GM15510 (cell line): ENCODE measurements around the gene OTOG.

Source experiments
- POLR2A ChIP-seq: IDR thresholded peaks from 3 replicates; pipeline ENCODE4 v1.6.1; 2011; ENCODE audit warnings: borderline replicate concordance; ENCODE audit not compliant: insufficient read length; ENCODE audit errors: extremely low read depth

Gene OTOG

DNA sequence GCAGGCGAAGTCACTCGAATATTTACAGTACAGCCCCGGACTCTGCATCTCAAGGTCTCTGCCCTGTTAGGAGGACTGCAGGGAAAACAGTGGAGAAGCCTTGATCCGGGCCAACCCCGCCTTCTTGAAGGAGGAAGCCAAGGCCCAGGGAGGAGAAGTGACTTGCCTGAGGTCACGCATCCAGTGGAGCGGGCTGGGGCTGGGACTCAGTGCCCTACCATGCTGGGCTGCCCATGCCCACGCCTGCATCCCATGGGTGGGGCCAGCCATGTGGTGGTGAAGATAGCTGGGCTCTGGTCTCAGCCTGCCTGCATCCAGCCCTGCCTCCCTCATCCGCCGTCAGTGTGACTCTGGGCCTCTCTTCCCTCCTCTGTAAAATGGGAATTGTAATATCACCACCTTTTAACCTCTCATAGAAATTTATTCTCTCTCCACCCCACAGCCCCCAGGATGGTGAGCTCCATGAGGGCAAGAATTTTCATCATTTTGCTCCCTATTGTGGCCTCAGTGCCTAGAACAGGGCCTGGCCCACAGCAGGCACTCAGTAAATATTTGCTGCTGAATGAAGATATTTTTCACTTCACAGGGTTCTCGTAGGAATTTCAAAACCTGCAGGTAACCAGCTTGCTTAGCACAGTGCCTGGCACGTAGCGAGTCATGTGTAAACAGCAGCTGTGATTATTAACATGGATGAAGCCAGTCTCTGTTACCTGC lies 57.3 kb downstream of the OTOG start:
- no peak for TF ChIP-seq POLR2A

DNA sequence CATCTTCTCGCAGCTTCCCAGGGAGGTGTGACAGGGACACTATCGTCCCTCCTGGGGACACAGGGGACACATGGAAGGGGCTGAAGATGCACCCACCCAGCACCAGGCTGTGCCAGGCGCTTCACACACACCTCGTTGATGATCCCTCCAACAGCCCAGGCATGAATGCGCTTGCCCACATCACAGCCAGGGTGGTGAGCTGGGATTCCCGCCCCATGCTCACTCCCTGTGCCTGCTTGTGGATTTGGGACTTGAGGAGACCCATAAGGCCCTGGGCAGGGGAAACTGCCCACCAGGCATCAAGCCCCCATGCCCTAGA lies 57.8 kb downstream of the OTOG start:
- no peak for TF ChIP-seq POLR2A

DNA sequence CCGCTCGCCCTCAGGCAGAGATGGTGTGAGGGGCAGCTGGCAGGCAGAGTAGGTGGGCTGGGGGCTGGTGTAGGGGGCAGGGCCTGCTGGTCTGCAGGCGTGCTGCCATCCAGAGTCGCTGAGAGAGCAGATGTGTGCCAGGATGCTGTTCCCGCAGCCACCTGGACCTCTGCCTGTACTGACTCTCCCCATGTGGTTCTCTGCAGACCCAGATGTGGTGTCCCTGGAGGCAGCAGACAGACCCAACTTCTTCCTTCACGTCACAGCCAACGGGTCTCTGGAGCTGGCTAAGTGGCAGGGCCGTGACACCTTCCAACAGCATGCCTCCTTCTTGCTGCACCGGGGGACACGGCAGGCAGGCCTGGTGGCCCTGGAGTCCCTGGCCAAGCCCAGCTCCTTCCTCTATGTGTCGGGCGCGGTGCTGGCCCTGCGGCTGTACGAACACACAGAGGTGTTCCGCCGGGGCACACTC lies 58.6 kb downstream of the OTOG start:
- no peak for TF ChIP-seq POLR2A

DNA sequence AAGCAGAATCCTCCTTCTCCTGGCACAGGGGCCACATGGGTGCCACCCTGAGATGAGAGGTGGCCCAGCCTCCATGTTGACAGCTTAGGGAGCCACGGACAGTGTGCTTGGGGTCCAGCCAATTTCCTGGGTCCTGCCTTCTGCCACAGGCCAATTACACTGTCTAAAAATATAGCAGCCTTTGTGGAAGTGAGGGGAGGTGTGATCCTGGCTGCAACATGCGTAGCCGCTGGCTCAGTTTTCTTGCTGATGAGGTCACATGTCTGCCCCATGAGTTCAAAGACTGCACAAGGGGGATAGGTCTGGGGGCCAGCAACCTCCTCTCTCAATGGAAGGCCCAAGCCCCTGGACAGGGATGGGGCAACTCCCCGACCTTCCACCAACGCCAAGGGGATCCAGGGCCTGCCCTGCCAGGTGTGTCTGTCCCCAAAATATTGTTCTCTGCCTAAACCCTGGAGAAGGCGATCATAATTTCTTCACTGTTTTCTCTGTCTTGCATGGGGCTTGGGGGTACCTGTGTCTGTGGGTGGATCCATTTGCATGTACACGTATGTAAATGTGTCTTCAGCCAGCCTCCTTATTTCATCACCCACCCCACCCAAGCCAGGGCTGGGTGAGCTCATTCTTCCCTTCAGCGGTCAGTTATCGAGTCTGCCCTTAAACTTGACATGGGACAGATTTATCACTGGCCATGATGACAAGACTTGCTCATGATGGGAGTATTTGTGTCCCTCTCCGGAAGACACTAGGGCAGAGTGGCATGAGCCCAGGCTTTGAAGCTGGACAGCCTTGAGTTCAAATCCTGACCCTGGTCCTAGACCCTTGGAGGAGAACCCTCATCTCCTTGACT lies 59.4 kb downstream of the OTOG start:
- no peak for TF ChIP-seq POLR2A

DNA sequence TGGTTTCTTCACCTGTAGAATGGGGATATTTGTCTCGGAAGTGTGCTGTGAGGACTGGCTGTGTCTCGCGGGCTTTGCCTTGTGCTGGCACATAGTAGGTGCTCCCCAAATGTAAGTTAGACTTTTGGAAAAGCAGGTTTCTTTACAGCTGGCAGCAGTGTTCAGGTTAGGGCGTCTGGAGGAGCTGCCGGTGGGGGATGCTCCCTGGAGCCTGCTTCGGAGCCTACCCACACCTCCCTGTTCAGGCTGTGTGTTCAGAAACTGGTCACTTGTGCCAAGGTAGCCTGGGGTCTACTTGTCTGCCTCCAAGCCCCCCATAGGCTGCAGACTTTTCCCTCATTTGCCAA lies 60.0 kb downstream of the OTOG start:
- TF ChIP-seq POLR2A = no peak

DNA sequence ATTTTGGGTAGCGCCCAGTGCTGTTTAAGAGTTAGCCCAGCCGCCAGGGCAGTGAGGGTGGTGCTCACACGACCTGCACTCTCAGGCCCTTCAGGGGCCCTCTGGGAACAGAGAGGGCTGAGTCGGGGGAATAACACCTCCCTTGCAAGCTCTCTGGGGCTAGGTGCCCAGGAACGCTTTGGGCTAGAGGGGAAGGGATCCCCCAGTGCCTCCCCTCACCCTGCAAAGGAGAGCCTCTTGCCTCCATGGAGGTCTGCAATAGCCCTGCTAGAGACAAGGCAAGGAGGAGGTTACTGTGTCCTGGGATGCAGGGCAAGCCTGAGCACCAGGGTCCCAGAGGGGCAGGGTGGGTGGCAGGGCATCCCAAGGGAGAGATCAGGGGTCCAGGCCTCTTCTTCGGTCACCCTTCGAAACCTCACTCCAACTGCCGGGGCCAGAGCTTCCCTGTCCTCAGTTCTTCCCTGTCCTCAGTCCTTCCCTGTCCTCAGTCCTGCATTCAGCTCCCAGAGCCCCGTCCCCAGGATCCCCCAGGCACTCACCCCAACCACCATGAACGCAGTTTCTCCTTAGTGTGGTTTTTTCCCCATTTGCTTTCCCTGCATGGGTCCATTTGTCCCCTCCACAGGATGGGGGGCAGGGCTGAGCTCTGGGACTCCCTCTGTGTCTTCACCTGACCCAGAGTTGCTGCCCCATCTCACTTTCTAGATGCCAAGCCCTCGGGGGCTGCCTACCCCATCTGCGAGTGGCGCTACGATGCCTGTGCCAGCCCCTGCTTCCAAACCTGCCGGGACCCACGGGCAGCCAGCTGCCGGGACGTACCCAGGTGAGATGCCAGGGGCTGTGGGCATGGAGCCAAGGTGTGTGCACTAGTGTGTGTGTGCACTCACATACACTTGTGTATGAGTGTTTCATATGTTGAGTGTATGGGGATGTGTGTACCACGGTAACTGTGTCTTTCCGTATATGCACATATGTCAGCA lies 60.8 kb downstream of the OTOG start:
- TF ChIP-seq POLR2A = no peak

DNA sequence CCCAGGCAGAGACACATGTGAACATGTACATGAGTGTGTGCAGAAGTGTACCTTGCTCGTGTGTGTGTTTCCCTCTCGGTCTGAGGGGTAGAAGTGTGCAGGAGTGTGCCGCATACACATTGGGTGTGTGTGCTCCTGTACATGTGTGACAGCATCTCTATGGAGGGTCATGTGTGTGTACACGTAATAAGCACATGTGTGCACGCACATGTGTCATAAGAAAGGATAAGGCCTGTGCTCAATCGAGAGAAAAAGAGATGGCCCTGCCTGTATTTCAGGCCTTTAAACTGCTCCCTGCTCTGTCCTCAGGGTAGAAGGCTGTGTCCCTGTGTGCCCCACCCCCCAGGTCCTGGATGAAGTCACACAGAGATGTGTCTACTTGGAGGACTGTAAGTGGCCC lies 61.8 kb downstream of the OTOG start:
- no peak for TF ChIP-seq POLR2A

DNA sequence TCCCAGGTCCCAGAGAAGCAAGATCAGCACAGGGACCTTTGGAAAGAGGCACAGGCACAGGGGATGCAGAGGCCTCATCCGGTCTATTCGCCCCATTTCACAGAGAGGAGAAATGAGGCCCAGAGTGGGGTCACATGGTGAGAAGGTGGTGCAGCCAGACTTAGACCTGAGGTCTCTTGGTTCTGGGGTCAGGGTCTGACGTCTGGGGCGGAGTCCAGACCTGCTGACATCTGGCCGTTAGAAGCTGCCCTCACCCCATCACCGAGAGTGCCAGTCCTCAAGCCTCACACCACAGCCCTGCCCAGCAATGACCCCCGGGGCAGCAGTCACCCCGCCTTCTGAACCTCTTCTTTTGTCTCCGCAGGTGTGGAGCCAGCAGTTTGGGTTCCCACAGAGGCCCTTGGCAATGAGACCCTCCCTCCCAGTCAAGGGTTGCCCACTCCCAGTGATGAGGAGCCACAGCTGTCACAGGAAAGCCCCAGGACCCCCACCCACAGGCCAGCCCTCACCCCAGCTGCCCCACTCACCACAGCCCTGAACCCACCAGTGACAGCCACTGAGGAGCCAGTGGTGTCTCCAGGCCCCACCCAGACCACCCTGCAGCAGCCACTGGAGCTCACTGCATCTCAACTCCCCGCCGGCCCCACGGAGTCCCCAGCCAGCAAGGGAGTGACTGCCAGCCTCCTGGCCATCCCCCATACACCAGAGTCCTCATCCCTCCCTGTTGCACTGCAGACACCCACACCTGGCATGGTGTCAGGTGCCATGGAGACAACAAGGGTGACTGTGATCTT lies 62.4 kb downstream of the OTOG start:
- no peak for TF ChIP-seq POLR2A

DNA sequence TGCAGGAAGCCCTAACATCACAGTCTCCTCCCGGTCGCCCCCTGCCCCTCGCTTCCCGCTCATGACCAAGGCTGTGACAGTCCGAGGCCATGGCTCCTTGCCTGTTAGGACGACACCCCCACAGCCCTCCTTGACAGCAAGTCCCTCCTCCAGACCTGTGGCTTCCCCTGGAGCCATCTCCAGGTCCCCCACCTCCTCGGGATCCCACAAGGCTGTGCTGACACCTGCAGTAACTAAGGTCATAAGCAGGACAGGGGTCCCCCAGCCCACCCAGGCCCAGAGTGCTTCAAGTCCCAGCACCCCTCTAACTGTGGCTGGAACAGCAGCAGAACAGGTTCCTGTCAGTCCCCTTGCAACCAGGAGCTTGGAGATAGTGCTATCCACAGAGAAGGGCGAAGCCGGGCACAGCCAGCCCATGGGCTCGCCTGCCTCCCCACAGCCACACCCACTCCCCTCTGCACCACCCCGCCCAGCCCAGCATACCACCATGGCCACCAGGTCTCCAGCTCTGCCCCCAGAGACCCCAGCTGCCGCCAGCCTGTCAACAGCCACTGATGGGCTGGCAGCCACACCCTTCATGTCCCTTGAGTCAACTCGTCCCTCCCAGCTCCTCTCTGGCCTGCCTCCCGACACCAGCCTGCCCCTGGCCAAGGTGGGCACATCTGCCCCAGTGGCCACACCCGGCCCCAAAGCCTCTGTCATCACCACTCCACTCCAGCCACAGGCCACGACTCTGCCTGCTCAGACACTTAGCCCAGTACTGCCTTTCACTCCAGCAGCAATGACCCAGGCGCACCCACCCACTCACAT lies 63.2 kb downstream of the OTOG start:
- no peak for TF ChIP-seq POLR2A

DNA sequence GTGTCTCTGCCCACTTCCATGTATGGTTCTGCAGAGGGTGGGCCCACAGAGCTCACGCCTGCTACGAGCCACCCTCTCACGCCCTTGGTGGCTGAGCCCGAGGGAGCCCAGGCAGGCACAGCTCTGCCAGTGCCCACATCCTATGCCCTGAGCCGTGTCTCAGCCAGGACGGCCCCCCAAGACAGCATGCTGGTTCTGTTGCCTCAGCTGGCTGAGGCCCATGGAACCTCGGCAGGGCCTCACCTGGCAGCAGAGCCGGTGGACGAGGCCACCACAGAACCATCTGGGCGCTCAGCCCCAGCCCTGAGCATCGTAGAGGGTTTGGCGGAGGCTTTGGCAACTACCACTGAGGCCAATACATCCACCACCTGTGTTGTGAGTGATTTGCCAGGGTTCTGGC lies 64.0 kb downstream of the OTOG start:
- no peak for TF ChIP-seq POLR2A

DNA sequence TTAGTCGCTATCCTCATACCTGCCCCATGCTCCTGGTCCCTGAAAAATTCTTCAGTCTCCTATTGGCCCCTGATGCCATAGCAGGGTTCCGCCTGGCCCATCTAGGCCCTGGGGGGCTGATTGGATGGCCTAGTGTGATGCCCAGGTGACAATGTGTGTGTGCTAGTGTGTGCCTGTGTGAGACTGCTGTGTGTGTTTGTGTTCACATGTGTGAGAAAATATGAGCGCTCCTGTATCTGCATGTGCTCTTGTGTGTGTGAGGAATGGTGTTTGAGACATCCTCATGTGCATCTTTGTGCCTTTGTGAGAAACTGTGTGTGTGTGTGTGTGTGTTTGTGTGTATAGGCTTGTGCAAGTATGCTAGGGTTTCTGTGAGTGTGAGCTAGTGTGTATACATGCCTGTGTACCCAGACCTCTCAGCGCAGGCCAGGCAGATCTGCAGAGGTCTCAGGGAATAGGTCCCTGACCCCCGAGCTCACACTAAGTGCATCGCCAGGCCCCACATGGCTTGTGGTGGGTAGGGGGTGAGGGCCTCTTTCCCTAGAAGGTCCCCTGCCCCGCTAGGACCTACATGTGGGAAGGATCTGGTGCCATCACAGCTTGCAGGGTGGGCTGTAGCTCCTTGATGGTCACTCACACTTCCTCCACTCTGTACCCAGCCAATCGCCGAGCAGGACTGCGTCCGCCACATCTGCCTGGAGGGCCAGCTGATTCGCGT lies 64.6 kb downstream of the OTOG start:
- no peak for TF ChIP-seq POLR2A

DNA sequence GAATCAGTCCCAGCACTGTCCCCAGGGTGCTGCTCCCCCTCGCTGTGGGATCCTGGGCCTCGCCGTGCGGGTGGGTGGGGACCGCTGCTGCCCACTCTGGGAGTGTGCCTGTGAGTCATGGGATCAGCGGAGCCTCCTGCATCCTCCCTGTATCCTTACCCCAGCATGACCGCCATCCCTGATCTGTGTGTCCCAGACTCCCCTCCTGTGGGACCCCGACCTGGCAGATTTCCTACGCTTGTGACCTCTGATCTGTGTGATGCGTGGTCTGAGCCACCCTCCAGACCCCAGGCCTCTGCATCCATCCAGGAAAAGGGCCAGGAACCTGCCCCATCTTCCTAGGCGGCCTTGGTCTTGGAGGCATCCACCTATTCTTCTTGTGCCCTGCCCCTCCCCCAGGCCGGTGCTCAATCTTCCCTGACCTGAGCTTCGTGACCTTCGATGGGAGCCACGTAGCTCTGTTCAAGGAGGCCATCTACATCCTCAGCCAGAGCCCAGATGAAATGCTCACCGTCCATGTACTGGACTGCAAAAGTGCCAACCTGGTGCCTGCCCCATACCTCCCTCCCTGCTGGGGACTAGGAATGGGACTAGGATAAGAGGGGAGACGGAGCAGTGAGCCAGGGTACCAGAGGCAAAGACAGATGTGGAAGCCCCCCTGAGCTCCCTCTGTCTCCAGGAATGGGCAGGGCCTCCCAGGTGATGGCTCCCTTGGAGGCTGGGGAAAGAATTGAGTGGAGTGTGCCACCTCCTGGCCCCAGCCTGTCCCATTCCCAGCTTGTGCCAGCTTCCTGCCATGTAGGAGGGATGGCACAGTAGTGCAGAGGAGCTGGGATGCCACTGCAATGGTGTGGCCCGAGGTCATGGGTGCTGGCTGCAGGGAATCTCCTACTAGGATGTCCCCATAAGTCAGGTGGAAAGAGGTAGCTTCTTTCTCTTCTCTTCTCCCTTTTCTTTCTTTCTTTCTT lies 65.4 kb downstream of the OTOG start:
- no peak for TF ChIP-seq POLR2A
